SK-N-SH (cell line): Measurements from ENCODE around the gene LHX6. TPM values are rescaled to one million over a fixed set of nuclear protein-coding genes. Genes with fewer than 3 reads are reported as not detected.

Source experiments
- CTCF ChIA-PET: fragments of 300-600, 350-600 bp; formaldehyde crosslinking; extraction: SDS; loops from one replicate; lab custom pipeline; 2021; lab: Yijun Ruan, JAX
- POLR2A ChIA-PET: fragments of 350-600 bp; sonication (Branson Sonifier 250); formaldehyde crosslinking; extraction: SDS; loops from one replicate; lab custom pipeline; 2020; ENCODE audit warnings: antibody characterized with exemption, inconsistent platforms; lab: Yijun Ruan, JAX
- DNase-seq: peaks from one replicate; pipeline ENCODE4 v3.0.0; 2012
- H2AFZ ChIP-seq: fragments of 200-600 bp; sonication (generic); 2 replicates; pipeline ENCODE4 v1.8.1; 2016; ENCODE audit warnings: antibody characterized with exemption, mild to moderate bottlenecking, low read depth
- H3F3A ChIP-seq: fragments of 200-600 bp; sonication (generic); replicated peaks from 2 replicates; pipeline ENCODE3; 2016; ENCODE audit warnings: antibody characterized with exemption, mild to moderate bottlenecking; ENCODE audit not compliant: insufficient read depth
- H3K27ac ChIP-seq, 2 experiments: fragments of 200-500 bp in 1 of 2; fragments of 200-600 bp in 1 of 2; sonication (Bioruptor generic) in 1 of 2; sonication (generic), shearing (Covaris generic) in 1 of 2; 2 replicates each; pipeline versions ENCODE4 v1.5.1 to v1.6.1; 2014 to 2016; ENCODE audit warnings: low read depth in 2 of 2, inconsistent platforms in 1 of 2, low read length in 1 of 2, mild to moderate bottlenecking in 1 of 2, mixed read lengths in 1 of 2
- H3K27me3 ChIP-seq: fragments of 200-600 bp; sonication (generic), shearing (Covaris generic); 2 replicates; pipeline ENCODE4 v1.6.1; 2016; ENCODE audit warnings: mixed run types; ENCODE audit not compliant: insufficient read depth
- H3K36me3 ChIP-seq, 2 experiments: fragments of 200-500 bp in 1 of 2; fragments of 200-600 bp in 1 of 2; sonication (Bioruptor generic) in 1 of 2; sonication (generic) in 1 of 2; replicated peaks in 1 of 2; 2 replicates each; pipeline versions ENCODE3 to v1.5.1; 2014 to 2016; ENCODE audit warnings: low read length in 1 of 2, mild to moderate bottlenecking in 1 of 2; ENCODE audit not compliant: insufficient read depth in 2 of 2, control insufficient read depth in 1 of 2
- H3K4me1 ChIP-seq, 2 experiments: fragments of 200-500 bp in 1 of 2; fragments of 200-600 bp in 1 of 2; sonication (Bioruptor generic) in 1 of 2; sonication (generic), shearing (Covaris generic) in 1 of 2; 2 replicates each; pipeline versions ENCODE4 v1.5.1 to v1.6.1; 2014 to 2016; ENCODE audit warnings: low read depth in 1 of 2, low read length in 1 of 2, mixed run types in 1 of 2; ENCODE audit not compliant: insufficient read depth in 2 of 2, control insufficient read depth in 1 of 2
- H3K4me2 ChIP-seq: fragments of 200-600 bp; sonication (generic), shearing (Covaris generic); 2 replicates; pipeline ENCODE4 v1.6.1; 2017; ENCODE audit warnings: mixed run types
- H3K4me3 ChIP-seq, 2 experiments: fragments of 200-500 bp in 1 of 2; fragments of 200-600 bp in 1 of 2; sonication (Bioruptor generic) in 1 of 2; sonication (generic), shearing (Covaris generic) in 1 of 2; 2 replicates each; pipeline versions ENCODE4 v1.5.1 to v1.8.1; 2014 to 2016; ENCODE audit warnings: low read depth in 2 of 2, inconsistent platforms in 1 of 2, low read length in 1 of 2, mild to moderate bottlenecking in 1 of 2, mixed read lengths in 1 of 2, moderate library complexity in 1 of 2
- H3K79me2 ChIP-seq: fragments of 200-600 bp; sonication (generic); 2 replicates; pipeline ENCODE4 v1.8.1; 2017; ENCODE audit warnings: mild to moderate bottlenecking; ENCODE audit not compliant: insufficient read depth
- H3K9ac ChIP-seq: fragments of 200-600 bp; sonication (generic); 2 replicates; pipeline ENCODE4 v1.6.1; 2017; ENCODE audit warnings: mixed run types
- H3K9me2 ChIP-seq: fragments of 200-600 bp; sonication (generic); 2 replicates; pipeline ENCODE4 v1.6.1; 2017; ENCODE audit warnings: mixed run types
- H3K9me3 ChIP-seq: fragments of 200-600 bp; sonication (generic); 2 replicates; pipeline ENCODE4 v1.6.1; 2017; ENCODE audit warnings: mixed run types, mild to moderate bottlenecking, moderate library complexity
- H4K20me1 ChIP-seq: fragments of 200-600 bp; sonication (generic); 2 replicates; pipeline ENCODE4 v1.6.1; 2017; ENCODE audit warnings: mild to moderate bottlenecking, mixed run types; ENCODE audit not compliant: insufficient read depth
- ELF1 ChIP-seq: IDR thresholded peaks from 2 replicates; pipeline ENCODE4 v1.4.0; 2012
- EP300 ChIP-seq, 2 experiments: IDR thresholded peaks; 2 replicates each; pipeline versions ENCODE4 v1.4.0 to v1.6.1; 2012; ENCODE audit warnings: borderline replicate concordance in 1 of 2, low read depth in 1 of 2, low read length in 1 of 2
- EZH2phosphoT487 ChIP-seq: fragments of 200-600 bp; sonication (generic); IDR thresholded peaks from 2 replicates; pipeline ENCODE4 v1.6.1; 2017; ENCODE audit warnings: low read depth, mixed run types, mild to moderate bottlenecking, antibody characterized with exemption, moderate library complexity, borderline replicate concordance
- FOSL2 ChIP-seq: IDR thresholded peaks from 2 replicates; pipeline ENCODE4 v1.4.0; 2012; ENCODE audit warnings: low read depth, mild to moderate bottlenecking, moderate library complexity, borderline replicate concordance
- FOXJ3 ChIP-seq: sonication (generic); formaldehyde crosslinking; IDR thresholded peaks from 2 replicates; pipeline ENCODE4 v1.5.1; 2020; ENCODE audit warnings: mild to moderate bottlenecking, missing genetic modification reagents
- FOXM1 ChIP-seq: IDR thresholded peaks from 2 replicates; pipeline ENCODE4 v1.4.0; 2012; ENCODE audit warnings: low read depth, mild to moderate bottlenecking
- IRF3 ChIP-seq: fragments of 150-350 bp; IDR thresholded peaks from 2 replicates; pipeline ENCODE4 v1.6.1; 2016; ENCODE audit warnings: mild to moderate bottlenecking, low read depth, low read length
- MEF2A ChIP-seq: IDR thresholded peaks from 2 replicates; pipeline ENCODE4 v1.4.0; 2012; ENCODE audit warnings: low read depth, borderline replicate concordance
- NFIC ChIP-seq: IDR thresholded peaks from 2 replicates; pipeline ENCODE4 v1.4.0; 2012; ENCODE audit warnings: borderline replicate concordance
- NRF1 ChIP-seq: IDR thresholded peaks from 2 replicates; pipeline ENCODE4 v1.6.1; 2012; ENCODE audit warnings: low read depth, mild to moderate bottlenecking, low read length
- PBX3 ChIP-seq: IDR thresholded peaks from 2 replicates; pipeline ENCODE4; 2012
- POLR2AphosphoS5 ChIP-seq: IDR thresholded peaks from 2 replicates; pipeline ENCODE4 v1.6.1; 2012; ENCODE audit warnings: low read depth, low read length
- RAD21 ChIP-seq: IDR thresholded peaks from 2 replicates; pipeline ENCODE4 v1.6.1; 2012; ENCODE audit warnings: mild to moderate bottlenecking, low read length
- RCOR1 ChIP-seq: fragments of 150-350 bp; IDR thresholded peaks from 2 replicates; pipeline ENCODE4 v1.6.1; 2017; ENCODE audit warnings: antibody characterized with exemption, low read length
- REST ChIP-seq: IDR thresholded peaks from 2 replicates; pipeline ENCODE4 v1.6.1; 2012; ENCODE audit warnings: mild to moderate bottlenecking, low read depth, low read length, moderate library complexity
- SIN3A ChIP-seq: IDR thresholded peaks from 2 replicates; pipeline ENCODE4 v1.6.1; 2012; ENCODE audit warnings: low read depth, mild to moderate bottlenecking, low read length, moderate library complexity, borderline replicate concordance
- TEAD4 ChIP-seq: IDR thresholded peaks from 2 replicates; pipeline ENCODE4 v1.4.0; 2012; ENCODE audit warnings: mild to moderate bottlenecking, borderline replicate concordance; ENCODE audit not compliant: insufficient read depth
- USF1 ChIP-seq: IDR thresholded peaks from 2 replicates; pipeline ENCODE4 v1.4.0; 2012; ENCODE audit warnings: low read depth, borderline replicate concordance
- YY1 ChIP-seq: IDR thresholded peaks from 2 replicates; pipeline ENCODE4 v1.4.0; 2012; ENCODE audit warnings: low read depth, mild to moderate bottlenecking
- WGBS: methylation state at CpG from one replicate; pipeline ENCODE4 v1.1.6; 2017; ENCODE audit warnings: low lambda C conversion rate; 5-methylcytosine and 5-hydroxymethylcytosine counted together
- polyA plus RNA-seq, 3 experiments: library from polyadenylated mRNA; depleted of rRNA; stranded (reverse); fragments of >200 nt; gene quantifications; 2 replicates each; pipeline ENCODE4 v1.2.3, GENCODE V29; 2012
- TF ChIP-seq, protein P1 (sequence below): IDR thresholded peaks from 2 replicates; pipeline ENCODE4 v1.4.0; 2012; ENCODE audit warnings: low read depth, borderline replicate concordance
- TF ChIP-seq, protein P2 (sequence below): fragments of 200-600 bp; sonication (generic); IDR thresholded peaks from 2 replicates; pipeline ENCODE4 v1.6.1; 2017; ENCODE audit warnings: antibody characterized with exemption, mild to moderate bottlenecking, moderate library complexity

Gene LHX6
- polyA plus RNA-seq, 1 of the 3 experiments (the other 2 are of a cell fraction): 0.02 TPM

DNA sequence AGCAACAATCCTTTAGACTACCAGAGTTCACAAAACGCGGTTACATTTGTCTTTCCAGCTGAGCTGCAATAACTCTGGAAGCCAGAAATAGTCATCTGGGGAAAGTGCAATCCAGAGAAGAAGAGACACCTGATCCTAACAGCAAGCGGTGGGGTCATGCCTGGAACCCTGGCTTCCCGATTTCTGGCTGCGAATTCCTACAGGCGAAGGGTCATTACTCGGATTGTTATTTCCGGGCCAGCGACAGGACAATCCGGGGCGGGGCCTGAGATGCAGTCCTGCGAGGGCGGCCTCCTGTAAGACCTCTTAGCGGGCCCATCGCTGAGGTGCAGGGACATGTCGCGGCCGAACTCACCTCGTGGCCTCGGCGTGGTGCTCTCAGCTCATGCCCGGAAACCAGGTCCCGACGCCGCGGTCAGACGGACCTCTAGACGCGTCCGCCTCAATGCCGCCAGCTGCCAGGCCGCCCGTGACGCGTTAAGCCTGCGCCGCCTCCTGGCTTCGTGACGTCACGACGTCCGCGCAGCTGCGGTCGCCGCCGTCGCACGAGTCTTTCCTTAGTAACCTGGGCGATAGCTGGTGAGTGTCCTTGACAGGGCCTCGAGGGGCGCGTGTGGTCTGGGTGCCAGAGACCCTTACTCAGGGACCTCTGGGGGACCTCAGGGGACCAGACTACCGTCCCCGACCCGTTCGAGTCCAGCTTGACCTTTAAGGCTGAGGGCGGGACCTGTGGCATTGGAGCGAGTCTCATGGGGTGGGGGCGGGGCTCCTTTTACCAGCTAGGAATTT lies 35.8 kb upstream of the LHX6 start, which contains the start of the genes MRRF and RBM18:
MRRF (plus strand) TSS at position 523 of the 789 bp plus-strand sequence. CDS start 6,010 bp downstream, outside the sequence.
RBM18 (minus strand) TSS at position 481 of the 789 bp plus-strand sequence. CDS start 3,348 bp downstream, outside the sequence.
- H3K4me3 ChIP-seq: peak within 1 kb of the TSS; percentile 55 to 88
- DNase-seq: peak; percentile 91
- no peaks in the 10 kb centered on the region for H3K9me3 ChIP-seq
- 1% methylated on average over 48 of the region's 60 CpGs for WGBS
- no peaks in the 10 kb centered on the region for H3F3A ChIP-seq
- H3K36me3 ChIP-seq: peaks cover 11 to 18% of the 10 kb centered on the region in 2 experiments
- H3K9ac ChIP-seq: peak within 1 kb of the TSS; percentile 81
- H3K4me1 ChIP-seq: peaks cover 12 to 13% of the 10 kb centered on the region in 2 experiments; a peak in 3 of 4 replicates
- H3K27ac ChIP-seq: peak within 1 kb of the TSS; percentile 78 to 96
- peaks cover 75% of the 10 kb centered on the region for H3K79me2 ChIP-seq
- ChIA-PET CTCF (interaction anchor here (0.6 to 3.1 kb wide), 8 partner anchors 16 to 578 kb away, joined by 3 to 12 read pairs (median 4); no protein-coding TSS in a partner anchor), POLR2A (interaction anchor here (0.9 to 1.2 kb wide), 2 partner anchors 9 to 60 kb away, joined by 3 to 4 read pairs; no protein-coding TSS in a partner anchor)
- 0 out of 2 replicates have a peak, but pooled peaks cover 5% of the 10 kb centered on the region for H4K20me1 ChIP-seq
- peak within 1 kb of the TSS; percentile 85; the same call in 1 of the 2 replicates for H2AFZ ChIP-seq
- peak within 1 kb of the TSS; percentile 86 for H3K4me2 ChIP-seq
- H3K27me3 ChIP-seq: no peaks in the 10 kb centered on the region
- no peaks in the 10 kb centered on the region for H3K9me2 ChIP-seq
- TF ChIP-seq RAD21 (no peak), FOXJ3 (CRISPR knock-in tag) (peak; percentile 69), NFIC (no peak), EP300 (IDR thresholded peaks at IDR 0.05; ENCODE audit: borderline replicate concordance in 1 of 2, low read depth in 1 of 2, low read length in 1 of 2) (no peak), REST (peak; percentile 26; the same call in 1 of the 2 replicates), RCOR1 (no peak), FOXM1 (no peak), NRF1 (peak; percentile 61), IRF3 (no peak), FOSL2 (no peak), SIN3A (peak; percentile 70; the same call in 1 of the 2 replicates), ELF1 (peak; percentile 48), TEAD4 (no peak), EZH2phosphoT487 (no peak), POLR2AphosphoS5 (peak; percentile 75), MEF2A (no peak), PBX3 (no peak), YY1 (peak; percentile 49; the same call in 1 of the 2 replicates), USF1 (no peak)
- TF ChIP-seq, protein P1, sequence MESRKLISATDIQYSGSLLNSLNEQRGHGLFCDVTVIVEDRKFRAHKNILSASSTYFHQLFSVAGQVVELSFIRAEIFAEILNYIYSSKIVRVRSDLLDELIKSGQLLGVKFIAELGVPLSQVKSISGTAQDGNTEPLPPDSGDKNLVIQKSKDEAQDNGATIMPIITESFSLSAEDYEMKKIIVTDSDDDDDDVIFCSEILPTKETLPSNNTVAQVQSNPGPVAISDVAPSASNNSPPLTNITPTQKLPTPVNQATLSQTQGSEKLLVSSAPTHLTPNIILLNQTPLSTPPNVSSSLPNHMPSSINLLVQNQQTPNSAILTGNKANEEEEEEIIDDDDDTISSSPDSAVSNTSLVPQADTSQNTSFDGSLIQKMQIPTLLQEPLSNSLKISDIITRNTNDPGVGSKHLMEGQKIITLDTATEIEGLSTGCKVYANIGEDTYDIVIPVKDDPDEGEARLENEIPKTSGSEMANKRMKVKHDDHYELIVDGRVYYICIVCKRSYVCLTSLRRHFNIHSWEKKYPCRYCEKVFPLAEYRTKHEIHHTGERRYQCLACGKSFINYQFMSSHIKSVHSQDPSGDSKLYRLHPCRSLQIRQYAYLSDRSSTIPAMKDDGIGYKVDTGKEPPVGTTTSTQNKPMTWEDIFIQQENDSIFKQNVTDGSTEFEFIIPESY: no peak
- TF ChIP-seq, protein P2, sequence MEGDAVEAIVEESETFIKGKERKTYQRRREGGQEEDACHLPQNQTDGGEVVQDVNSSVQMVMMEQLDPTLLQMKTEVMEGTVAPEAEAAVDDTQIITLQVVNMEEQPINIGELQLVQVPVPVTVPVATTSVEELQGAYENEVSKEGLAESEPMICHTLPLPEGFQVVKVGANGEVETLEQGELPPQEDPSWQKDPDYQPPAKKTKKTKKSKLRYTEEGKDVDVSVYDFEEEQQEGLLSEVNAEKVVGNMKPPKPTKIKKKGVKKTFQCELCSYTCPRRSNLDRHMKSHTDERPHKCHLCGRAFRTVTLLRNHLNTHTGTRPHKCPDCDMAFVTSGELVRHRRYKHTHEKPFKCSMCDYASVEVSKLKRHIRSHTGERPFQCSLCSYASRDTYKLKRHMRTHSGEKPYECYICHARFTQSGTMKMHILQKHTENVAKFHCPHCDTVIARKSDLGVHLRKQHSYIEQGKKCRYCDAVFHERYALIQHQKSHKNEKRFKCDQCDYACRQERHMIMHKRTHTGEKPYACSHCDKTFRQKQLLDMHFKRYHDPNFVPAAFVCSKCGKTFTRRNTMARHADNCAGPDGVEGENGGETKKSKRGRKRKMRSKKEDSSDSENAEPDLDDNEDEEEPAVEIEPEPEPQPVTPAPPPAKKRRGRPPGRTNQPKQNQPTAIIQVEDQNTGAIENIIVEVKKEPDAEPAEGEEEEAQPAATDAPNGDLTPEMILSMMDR: no peak
